Left hindlimb (tissue), 1 donor: Measurements from ENCODE around the gene PLAAT2.
"Not testable (repeated sequence)": the region's sequence is repeated elsewhere in the genome, so short reads cannot be mapped to it uniquely, and the experiment has no call there.

Source experiments
- DNase-seq: peaks from one replicate; pipeline ENCODE4 v3.0.0-alpha.2; 2018

Gene PLAAT2

GRCh38 chr11:63547061-63547460 lies 16.1 kb downstream of the PLAAT2 start:
- no peak for DNase-seq

GRCh38 chr11:63543711-63544110 lies 19.5 kb downstream of the PLAAT2 start:
- no peak for DNase-seq

DNA sequence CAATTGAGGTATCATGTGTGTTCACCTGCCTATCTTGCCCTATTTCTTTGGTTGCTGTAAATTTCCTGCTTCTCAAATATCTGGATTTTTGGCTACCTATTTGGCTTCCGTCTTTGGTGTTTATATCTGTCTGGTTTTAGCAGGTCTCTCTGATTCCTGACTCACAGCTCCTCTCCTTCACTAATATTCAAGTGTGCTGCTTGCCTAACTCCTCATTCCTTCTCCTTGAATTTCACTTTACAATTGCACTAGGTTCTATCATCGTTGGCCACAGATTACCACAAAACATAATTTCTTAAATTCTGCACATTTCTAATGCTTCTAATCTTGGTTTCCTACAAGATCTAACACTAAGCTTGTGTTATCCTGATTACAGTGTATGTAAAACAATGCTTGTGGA lies 20.7 kb downstream of the PLAAT2 start:
- not testable (repeated sequence) for DNase-seq

DNA sequence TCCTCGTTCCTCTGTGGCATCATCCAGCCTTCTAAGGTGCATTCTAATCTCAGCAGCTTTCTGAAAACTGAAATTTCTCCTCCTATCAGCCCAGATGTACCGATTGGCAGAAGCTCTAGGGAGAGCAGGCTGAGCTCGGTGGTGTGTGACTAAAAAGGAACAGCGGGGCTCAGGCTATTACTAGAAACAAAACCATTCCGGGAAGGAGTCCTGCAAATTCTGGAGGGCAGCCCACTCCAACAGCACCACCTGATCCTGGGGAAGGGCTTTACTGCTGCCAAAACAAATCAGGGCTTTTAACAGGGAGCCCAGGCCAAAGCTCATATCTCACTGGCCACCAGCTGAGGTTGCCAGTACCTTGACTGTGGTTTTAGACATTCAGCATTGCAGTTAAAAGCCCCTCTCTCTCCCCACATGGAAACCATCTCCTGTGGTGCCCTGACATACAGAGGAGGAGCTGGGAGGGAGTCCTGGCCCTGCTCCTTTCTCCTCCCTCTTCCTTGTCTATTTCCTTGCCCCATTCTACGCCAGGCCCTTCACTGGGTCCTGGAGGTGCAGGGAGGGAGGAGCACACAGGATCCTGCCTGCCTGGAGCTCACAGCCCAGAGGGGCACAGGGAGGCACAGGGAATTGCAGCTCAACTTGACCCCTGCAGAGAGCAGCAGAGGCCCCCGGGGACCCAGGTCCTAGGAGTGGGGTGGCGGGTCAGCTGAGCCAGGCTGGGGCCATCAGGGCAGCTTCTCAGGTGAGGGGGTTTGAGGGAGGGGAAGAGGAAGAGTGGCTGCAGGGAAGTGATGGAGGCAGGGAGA lies 25.7 kb downstream of the PLAAT2 start:
- DNase-seq: peak; percentile 73

DNA sequence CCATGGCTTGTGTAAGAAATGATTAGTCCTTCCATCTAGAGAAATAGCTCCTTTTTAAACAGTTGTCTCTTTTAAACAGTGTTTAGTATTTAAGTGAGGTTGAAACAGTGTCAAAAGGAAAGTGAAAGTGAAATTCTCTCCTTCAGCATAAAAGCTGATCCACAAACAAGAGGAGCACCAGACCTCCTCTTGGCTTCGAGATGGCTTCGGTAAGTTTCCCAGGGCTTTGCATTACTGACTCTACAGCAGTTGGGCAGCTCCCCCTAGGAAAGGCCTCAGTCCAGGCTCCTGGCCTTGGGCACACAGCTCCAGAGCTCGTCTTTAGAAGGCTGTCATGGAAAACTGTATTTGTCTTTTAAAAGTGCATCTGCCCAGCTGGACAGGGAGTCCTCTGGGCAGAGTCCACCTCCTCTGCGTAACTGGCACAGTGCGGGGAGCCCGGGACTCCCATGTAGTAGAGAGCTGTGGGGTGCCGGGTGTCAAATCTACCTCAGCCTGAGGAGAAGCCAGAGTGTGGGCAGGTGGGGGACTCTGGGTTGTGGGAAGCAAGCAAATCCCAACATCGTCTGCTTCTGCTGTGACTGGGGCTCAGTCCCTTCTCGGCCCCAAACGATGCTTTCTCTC lies 26.4 kb downstream of the PLAAT2 start, which contains the start of gene PLAAT4:
Gene PLAAT4 (plus strand): TSS at position 140 of the 624 bp plus-strand sequence. CDS start 61 bp downstream, at position 201.
- DNase-seq: peak; percentile 68

DNA sequence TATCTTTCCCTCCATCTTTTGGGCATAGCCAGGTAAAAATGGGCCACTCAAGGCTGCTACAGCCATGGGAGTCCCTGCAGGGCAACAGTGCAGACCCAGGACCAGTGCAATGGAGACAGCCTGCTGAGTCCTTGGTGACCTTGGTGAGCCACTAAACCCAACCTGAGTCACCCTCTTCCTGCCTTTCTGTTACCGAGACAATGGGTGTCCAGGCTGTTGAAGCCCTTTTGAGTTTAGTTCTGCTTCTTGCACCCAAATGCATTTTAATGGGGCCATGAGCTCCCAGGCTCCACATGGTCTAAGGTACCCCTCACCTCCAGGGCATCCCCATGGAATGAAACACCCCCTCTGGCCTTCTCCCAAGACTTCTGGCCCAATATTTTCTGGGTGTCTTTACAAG lies 27.4 kb downstream of the PLAAT2 start:
- no peak for DNase-seq

DNA sequence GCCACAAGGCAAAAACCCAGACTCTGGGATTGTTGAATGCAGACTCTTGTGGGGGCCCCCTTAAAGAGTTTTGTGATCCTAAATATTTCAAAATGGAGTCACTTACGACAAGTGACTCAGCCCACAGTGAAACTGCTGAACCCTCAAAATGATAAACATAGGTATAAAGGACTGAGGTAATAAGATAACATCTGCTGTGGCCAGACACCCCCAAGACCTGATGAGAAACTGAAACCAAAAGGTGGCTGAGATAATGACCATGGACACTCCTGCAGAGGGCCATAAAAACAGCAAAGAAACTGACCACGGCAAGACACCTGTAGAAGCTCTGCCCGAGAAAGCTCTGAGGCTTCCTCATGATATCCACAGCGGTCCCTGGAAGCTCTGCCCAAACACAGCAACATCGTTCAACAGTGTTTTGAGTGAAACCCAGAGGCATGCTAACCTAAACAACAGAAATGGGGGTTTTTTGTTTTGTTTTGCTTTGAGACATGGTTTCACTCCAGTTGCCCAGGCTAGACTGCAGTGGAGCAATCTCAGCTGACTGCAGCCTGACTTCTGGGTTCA lies 28.2 kb downstream of the PLAAT2 start:
- DNase-seq: no peak

DNA sequence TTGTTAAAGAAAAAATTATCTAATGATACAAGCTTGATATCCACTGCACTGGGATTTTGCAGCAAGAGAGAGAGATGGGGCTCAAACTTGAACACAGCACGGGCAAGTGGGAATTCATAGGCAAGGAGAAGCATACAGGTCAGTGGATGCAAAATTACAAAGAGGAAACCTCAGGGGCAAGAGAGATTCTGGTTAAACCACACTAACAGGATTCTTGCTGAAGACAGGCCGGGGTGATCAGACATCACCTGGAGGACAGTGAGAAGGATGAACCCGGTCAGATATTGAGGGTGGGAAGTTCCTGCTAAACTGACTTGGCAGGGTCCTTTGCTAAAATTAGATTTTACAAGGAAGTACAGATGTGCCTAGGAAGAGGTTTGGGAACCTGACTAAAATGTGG lies 29.1 kb downstream of the PLAAT2 start:
- DNase-seq: no peak

GRCh38 chr11:63532799-63533475 lies 30.2 kb downstream of the PLAAT2 start:
- no peak for DNase-seq

DNA sequence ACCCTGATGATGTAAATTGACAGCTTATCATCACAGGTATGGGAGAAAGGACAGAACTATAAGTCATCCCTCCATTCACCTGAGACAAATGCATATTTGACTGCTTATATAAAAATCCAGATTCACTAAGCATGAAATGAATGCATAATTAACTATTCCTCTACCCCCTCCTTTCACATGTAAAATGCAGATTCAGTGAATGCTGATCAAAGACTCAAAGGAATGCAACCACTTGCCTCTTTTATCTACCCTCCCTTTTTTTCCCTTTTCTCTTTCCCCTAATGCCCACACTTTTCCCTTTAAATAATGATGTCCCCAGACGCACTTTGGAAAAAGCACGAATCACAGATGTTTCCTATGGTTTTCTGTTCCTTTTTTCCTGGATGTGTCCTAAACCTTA lies 31.1 kb downstream of the PLAAT2 start:
- no peak for DNase-seq

- not testable (repeated sequence) for DNase-seq
These were observed 31.9 kb downstream of the PLAAT2 start for GRCh38 chr11:63531074-63531792.

DNA sequence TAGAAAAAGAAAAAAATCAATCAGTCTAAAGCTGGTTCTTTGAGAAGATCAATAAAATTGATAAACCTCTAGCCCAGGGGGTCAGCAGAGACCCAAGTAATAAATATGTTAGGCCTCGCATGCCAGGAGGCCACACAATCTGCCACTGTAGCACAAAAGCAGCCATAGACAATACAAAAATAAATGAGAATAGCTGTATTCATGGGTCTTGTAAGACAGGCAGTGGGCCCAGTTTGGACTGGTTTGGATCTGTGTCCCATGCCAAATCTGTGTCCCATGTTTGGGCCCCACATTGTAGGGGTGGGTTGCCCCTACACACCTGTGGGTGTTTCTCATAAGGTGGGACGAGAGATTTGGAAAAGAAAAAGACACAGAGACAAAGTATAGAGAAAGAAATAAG lies 33.2 kb downstream of the PLAAT2 start:
- DNase-seq: no peak

- DNase-seq: not testable (repeated sequence)
These were observed 33.8 kb downstream of the PLAAT2 start for GRCh38 chr11:63529373-63529772.

DNA sequence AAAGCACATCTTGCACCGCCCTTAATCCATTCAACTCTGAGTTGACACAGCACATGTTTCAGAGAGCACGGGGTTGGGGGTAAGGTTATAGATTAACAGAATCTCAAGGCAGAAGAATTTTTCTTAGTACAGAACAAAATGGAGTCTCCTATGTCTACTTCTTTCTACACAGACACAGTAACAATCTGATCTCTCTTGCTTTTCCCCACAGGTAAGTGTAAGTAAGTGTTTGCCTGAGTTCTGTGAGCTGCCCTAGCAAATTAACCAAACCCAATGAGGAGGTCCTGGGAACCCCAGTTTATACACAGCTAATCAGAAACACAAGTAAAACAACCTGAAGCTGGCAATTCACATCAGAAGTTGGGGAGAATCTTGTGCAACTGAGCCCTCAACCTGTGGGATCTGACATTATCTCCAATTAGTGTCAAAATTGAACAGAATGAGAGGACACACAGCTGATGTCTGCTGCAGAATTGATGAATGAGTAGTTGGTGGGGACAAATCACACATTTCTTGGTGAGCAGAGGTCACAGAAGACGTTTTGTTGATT lies 34.4 kb downstream of the PLAAT2 start:
- DNase-seq: not testable (repeated sequence)

DNA sequence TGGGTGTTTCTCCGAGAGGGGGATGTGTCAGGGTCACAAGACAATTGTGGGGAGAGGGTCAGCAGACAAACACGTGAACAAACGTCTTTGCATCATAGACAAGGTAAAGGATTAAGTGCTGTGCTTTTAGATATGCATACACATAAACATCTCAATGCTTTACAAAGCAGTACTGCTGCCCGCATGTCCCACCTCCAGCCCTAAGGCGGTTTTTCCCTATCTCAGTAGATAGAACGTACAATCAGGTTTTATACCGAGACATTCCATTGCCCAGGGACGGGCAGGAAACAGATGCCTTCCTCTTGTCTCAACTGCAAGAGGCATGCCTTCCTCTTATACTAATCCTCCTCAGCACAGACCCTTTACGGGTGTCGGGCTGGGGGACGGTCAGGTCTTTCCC lies 35.0 kb downstream of the PLAAT2 start:
- not testable (repeated sequence) for DNase-seq

GRCh38 chr11:63527667-63528066 lies 35.5 kb downstream of the PLAAT2 start:
- DNase-seq: no peak

DNA sequence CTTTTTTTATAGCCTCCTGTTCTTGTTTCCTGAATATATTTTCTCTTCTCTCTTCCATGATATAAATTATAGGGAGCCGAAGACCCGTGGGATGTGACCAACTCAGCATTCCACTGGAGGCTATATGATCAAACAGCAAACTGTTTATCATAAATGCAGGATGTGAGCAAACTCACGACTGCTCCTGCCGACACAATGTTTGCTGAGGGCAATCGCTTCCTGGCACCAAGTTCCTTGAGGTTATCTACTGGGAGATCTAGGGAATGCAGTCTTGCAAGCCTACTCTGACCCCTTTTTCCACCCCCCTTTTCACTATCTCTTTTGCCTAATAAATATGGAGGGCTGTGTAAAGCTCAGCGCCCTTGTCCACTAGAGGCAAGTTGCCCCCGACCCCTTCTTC lies 40.0 kb downstream of the PLAAT2 start:
- DNase-seq: no peak

GRCh38 chr11:63521896-63522295 lies 41.3 kb downstream of the PLAAT2 start:
- DNase-seq: no peak

DNA sequence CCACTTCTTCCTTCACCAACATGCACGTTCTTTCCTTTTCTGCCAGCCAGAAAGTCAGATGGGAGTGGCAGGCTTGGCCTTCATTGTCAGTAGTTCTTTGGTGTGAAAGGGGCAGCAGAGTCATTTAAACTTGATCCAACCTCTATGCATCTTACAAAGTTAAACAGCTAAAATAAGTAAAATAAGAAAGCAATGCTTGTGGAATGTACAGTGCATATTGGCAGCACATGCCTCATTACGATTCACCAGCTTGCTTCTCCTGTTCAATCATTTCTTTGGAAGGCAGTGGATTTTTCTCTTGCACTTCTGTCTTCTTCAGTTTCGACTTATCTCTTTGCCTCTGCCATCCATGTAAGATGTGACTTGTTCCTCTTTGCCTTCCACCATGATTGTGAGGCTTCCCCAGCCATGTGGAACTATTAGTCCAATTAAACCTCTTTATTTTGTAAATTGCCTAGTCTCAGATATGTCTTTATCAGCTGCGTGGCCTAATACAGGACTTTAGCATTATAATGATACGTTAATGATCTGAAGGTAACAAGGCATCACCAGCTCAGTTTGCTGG lies 42.5 kb downstream of the PLAAT2 start:
- DNase-seq: no peak

DNA sequence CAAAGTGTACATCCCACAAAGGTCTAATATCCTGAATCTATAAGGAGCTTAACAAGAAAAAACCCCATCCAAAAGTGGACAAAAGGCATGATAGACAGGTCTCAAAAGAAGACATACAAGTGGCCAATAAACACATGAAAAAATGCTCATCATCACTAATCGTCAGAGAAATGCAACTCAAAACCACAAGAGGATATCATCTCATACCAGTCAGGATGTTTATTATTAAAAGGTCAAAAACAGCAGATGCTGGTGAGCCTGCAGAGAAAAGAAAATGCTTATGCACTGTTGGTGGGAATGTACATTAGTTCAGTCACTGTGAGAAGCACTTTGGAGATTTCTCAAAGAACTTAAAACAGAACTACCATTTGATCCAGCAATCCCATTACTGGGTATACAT lies 44.6 kb downstream of the PLAAT2 start:
- no peak for DNase-seq

DNA sequence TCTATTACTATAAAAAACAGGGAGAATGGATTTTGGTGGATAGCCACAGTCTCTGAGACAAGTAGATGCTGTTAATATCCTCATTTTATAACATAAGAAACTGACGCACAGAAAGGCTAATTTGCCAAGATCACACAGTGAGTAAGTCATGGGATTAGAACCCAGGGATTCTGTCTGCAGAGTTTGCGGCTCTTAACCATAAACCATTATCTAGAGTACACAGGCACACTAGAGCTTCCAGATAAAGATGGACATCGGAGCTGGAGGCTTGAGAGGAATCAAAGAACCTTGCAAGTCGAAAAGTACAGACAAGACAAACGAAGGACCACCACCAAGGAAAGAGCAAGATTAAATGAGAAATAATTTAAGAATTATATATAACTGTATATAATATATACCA lies 46.0 kb downstream of the PLAAT2 start:
- no peak for DNase-seq

DNA sequence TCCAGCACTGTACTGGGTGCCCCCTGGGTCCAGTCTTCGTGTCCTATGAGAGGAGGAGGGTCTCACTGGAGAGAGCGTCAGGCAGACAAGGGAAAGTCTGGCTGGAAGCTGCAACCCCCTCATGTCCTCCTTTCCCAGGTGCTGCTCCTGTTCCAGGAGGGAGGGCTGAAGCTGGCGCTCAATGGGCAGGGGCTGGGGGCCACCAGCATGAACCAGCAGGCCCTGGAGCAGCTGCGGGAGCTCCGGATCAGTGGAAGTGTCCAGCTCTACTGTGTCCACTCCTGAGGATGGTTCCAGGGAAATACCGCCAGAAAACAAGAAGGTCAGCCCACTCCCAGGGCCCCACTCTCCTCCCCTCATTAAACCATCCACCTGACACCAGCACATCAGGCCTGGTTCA lies 47.1 kb downstream of the PLAAT2 start:
- DNase-seq: no peak
